ENCODE data around the gene IKZF4.

The IKZF4 gene

DNA sequence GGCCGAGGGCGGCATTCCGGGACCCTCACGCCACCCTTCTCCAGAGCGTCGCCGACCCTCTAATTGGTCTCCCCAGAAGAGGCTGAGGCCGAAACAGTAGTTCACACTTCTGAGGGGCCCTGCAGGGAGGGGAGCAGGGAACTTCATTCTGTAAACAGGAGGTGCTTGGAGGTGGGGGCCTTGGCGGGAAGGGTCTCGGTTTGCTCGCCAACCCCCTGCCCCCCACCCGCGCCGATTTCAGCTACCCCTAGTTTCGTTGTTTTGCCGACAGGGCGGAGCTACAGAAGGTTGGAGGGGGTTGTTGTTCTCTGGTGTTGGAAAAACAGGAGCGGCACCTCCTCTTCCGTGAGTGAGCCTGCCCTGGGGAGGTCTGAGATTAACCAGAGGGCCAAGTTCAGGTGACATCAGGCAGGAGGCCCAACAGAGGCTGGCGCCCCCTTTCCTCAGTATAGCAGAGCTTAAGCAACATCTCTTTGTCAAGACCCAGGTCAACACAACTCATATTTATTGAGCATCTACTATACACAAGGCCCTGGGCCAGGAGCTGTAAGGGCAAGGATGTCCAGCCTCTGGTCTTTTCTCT is 59.8 kb downstream of the IKZF4 start:
- H3K9me3 ChIP-seq (ENCODE audit: control insufficient read depth in 2 of 2, low read length in 2 of 2), result no peaks in the 10 kb centered on the region
- H3K4me3 ChIP-seq (ENCODE audit: low read length in 2 of 2), result peak overlapping the region; percentile 78 to 83
- peaks cover 12 to 15% of the 10 kb centered on the region in 2 donors for H3K36me3 ChIP-seq (ENCODE audit: control insufficient read depth in 2 of 2, insufficient read depth in 2 of 2, low read length in 2 of 2)
- H3K27me3 ChIP-seq (ENCODE audit: control insufficient read depth in 2 of 2, insufficient read depth in 2 of 2, low read length in 2 of 2), result peaks cover 0 to 2% of the 10 kb centered on the region in 2 donors
- H3K27ac ChIP-seq (ENCODE audit: low read depth in 2 of 2, low read length in 2 of 2), result peak overlapping the region; percentile 94 to 98
- H3K9ac ChIP-seq (ENCODE audit: low read depth in 1 of 2, low read length in 2 of 2), result peak overlapping the region; percentile 93 to 96
- peaks cover 18 to 41% of the 10 kb centered on the region in 2 donors for H3K4me1 ChIP-seq (ENCODE audit: control insufficient read depth in 2 of 2, insufficient read depth in 2 of 2, low read length in 2 of 2)

DNA sequence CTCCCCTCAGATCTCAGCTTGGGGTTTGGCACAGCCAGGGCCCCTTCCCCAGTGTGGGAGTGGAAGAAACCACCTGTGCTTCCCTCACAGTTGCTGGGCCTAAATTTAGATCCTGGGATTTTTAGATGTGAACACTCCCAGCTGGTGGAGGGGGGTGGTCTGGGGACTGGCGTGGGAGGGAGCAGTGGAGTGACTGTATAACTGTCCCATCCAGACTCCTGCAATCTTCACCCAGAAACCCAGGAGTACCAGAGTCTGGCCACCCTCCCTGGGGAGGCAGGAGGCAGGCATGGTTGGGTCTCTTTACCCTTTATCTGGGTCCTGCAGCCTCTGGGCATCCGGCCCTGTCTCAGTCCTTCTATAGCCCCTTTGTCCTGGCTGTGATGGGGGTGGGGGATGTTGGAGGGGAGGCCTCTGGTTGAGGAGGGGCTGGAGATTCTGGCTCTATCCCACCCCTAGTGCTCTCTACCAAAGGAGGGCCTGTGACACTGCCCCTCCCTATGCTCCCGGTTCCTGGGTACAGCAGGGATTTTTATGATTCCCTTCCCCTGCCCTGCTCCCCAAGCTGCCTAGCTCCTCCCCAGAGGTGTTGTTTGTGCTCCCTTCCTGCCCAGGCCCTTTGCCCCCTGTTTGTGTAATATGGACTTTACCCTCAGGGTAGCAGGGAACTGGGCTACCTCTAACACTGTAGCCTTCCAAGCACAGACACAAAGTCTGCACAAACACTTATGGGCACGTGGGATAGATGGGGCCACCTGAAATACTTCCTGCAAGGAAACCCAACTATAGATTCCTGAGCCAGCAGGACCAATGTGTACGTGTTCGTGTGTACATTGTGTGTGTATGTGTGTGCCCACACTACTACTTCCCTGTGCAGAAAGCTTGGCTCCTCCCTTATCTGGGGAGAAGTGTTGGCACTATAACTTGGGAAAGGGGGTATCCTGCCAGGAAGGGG is 60.8 kb downstream of the IKZF4 start:
- H3K4me3 ChIP-seq (ENCODE audit: low read length in 2 of 2), result peak overlapping the region; percentile 78 to 83
- H3K4me1 ChIP-seq (ENCODE audit: control insufficient read depth in 2 of 2, insufficient read depth in 2 of 2, low read length in 2 of 2), result peaks cover 26 to 49% of the 10 kb centered on the region in 2 donors
- H3K36me3 ChIP-seq (ENCODE audit: control insufficient read depth in 2 of 2, insufficient read depth in 2 of 2, low read length in 2 of 2), result peaks cover 17 to 20% of the 10 kb centered on the region in 2 donors
- H3K27ac ChIP-seq (ENCODE audit: low read depth in 2 of 2, low read length in 2 of 2), result peak overlapping the region; percentile 94 to 98
- peaks cover 0 to 2% of the 10 kb centered on the region in 2 donors for H3K27me3 ChIP-seq (ENCODE audit: control insufficient read depth in 2 of 2, insufficient read depth in 2 of 2, low read length in 2 of 2)
- H3K9me3 ChIP-seq (ENCODE audit: control insufficient read depth in 2 of 2, low read length in 2 of 2), result no peaks in the 10 kb centered on the region
- H3K9ac ChIP-seq (ENCODE audit: low read depth in 1 of 2, low read length in 2 of 2), result peak overlapping the region; percentile 93 to 96

- Histone ChIP-seq H3K27ac (ENCODE audit: low read depth in 2 of 2, low read length in 2 of 2) (peak overlapping the region; percentile 94 to 98), H3K9me3 (ENCODE audit: control insufficient read depth in 2 of 2, low read length in 2 of 2) (no peaks in the 10 kb centered on the region), H3K9ac (ENCODE audit: low read depth in 1 of 2, low read length in 2 of 2) (peak overlapping the region; percentile 38 to 93), H3K36me3 (ENCODE audit: control insufficient read depth in 2 of 2, insufficient read depth in 2 of 2, low read length in 2 of 2) (peaks cover 19 to 24% of the 10 kb centered on the region in 2 donors), H3K27me3 (ENCODE audit: control insufficient read depth in 2 of 2, insufficient read depth in 2 of 2, low read length in 2 of 2) (peaks cover 0 to 2% of the 10 kb centered on the region in 2 donors), H3K4me3 (ENCODE audit: low read length in 2 of 2) (peak overlapping the region; percentile 78 to 83), H3K4me1 (ENCODE audit: control insufficient read depth in 2 of 2, insufficient read depth in 2 of 2, low read length in 2 of 2) (peaks cover 27 to 56% of the 10 kb centered on the region in 2 donors)
Measured at GRCh38 chr12:56082382-56082781, 61.5 kb downstream of the IKZF4 start.

DNA sequence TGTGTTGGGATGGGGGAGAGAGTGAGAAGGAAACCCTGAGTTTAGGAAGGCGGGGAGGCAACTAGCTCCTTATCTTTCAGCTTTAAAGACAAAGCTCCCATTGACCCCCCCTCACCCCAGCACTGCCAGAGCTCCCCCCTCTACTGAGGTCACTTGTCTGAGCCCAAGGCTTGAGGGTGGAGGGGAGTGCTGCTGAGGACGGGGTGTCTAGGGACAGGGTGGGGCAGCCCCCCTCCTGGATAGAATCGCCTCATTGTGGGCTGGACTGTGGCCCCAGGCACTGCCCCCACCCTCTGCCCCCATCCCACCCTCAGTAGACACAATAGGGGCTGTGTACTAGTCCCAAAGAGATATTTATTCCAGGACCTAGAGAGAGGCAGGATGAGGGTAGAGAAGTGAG is 62.1 kb downstream of the IKZF4 start:
- Histone ChIP-seq H3K4me1 (ENCODE audit: control insufficient read depth in 2 of 2, insufficient read depth in 2 of 2, low read length in 2 of 2) (peaks cover 30 to 59% of the 10 kb centered on the region in 2 donors), H3K9ac (ENCODE audit: low read depth in 1 of 2, low read length in 2 of 2) (peak overlapping the region in 1 of 2 donors; percentile 93), H3K27ac (ENCODE audit: low read depth in 2 of 2, low read length in 2 of 2) (peak overlapping the region; percentile 94 to 98)

GRCh38 chr12:56084958-56085543 is 64.2 kb downstream of the IKZF4 start:
- H3K36me3 ChIP-seq (ENCODE audit: control insufficient read depth in 2 of 2, insufficient read depth in 2 of 2, low read length in 2 of 2), result peaks cover 36 to 38% of the 10 kb centered on the region in 2 donors
- H3K9ac ChIP-seq (ENCODE audit: low read depth in 1 of 2, low read length in 2 of 2), result no peak overlapping the region
- no peak overlapping the region for H3K4me3 ChIP-seq (ENCODE audit: low read length in 2 of 2)
- H3K9me3 ChIP-seq (ENCODE audit: control insufficient read depth in 2 of 2, low read length in 2 of 2), result no peaks in the 10 kb centered on the region
- no peaks in the 10 kb centered on the region for H3K27me3 ChIP-seq (ENCODE audit: control insufficient read depth in 2 of 2, insufficient read depth in 2 of 2, low read length in 2 of 2)
- H3K4me1 ChIP-seq (ENCODE audit: control insufficient read depth in 2 of 2, insufficient read depth in 2 of 2, low read length in 2 of 2), result peaks cover 30 to 47% of the 10 kb centered on the region in 2 donors
- peak overlapping the region; percentile 10 to 24 for H3K27ac ChIP-seq (ENCODE audit: low read depth in 2 of 2, low read length in 2 of 2)

More for the DNA sequence above, 62.1 kb downstream of the IKZF4 start:
- Histone ChIP-seq H3K27me3 (ENCODE audit: control insufficient read depth in 2 of 2, insufficient read depth in 2 of 2, low read length in 2 of 2) (peaks cover 0 to 2% of the 10 kb centered on the region in 2 donors), H3K36me3 (ENCODE audit: control insufficient read depth in 2 of 2, insufficient read depth in 2 of 2, low read length in 2 of 2) (peaks cover 25 to 28% of the 10 kb centered on the region in 2 donors), H3K9me3 (ENCODE audit: control insufficient read depth in 2 of 2, low read length in 2 of 2) (no peaks in the 10 kb centered on the region), H3K4me3 (ENCODE audit: low read length in 2 of 2) (peak overlapping the region; percentile 78 to 83)

GRCh38 chr12:56086096-56086495 is 65.3 kb downstream of the IKZF4 start:
- peaks cover 26 to 43% of the 10 kb centered on the region in 2 donors for H3K4me1 ChIP-seq (ENCODE audit: control insufficient read depth in 2 of 2, insufficient read depth in 2 of 2, low read length in 2 of 2)
- H3K36me3 ChIP-seq (ENCODE audit: control insufficient read depth in 2 of 2, insufficient read depth in 2 of 2, low read length in 2 of 2), result peaks cover 38 to 41% of the 10 kb centered on the region in 2 donors
- H3K9me3 ChIP-seq (ENCODE audit: control insufficient read depth in 2 of 2, low read length in 2 of 2), result no peaks in the 10 kb centered on the region
- no peak overlapping the region for H3K9ac ChIP-seq (ENCODE audit: low read depth in 1 of 2, low read length in 2 of 2)
- H3K4me3 ChIP-seq (ENCODE audit: low read length in 2 of 2), result no peak overlapping the region
- H3K27me3 ChIP-seq (ENCODE audit: control insufficient read depth in 2 of 2, insufficient read depth in 2 of 2, low read length in 2 of 2), result no peaks in the 10 kb centered on the region
- H3K27ac ChIP-seq (ENCODE audit: low read depth in 2 of 2, low read length in 2 of 2), result peak overlapping the region; percentile 76 to 79

GRCh38 chr12:56086608-56087007 is 65.8 kb downstream of the IKZF4 start:
- Histone ChIP-seq H3K9ac (ENCODE audit: low read depth in 1 of 2, low read length in 2 of 2) (peak overlapping the region in 1 of 2 donors; percentile 7), H3K27me3 (ENCODE audit: control insufficient read depth in 2 of 2, insufficient read depth in 2 of 2, low read length in 2 of 2) (no peaks in the 10 kb centered on the region), H3K9me3 (ENCODE audit: control insufficient read depth in 2 of 2, low read length in 2 of 2) (no peaks in the 10 kb centered on the region), H3K36me3 (ENCODE audit: control insufficient read depth in 2 of 2, insufficient read depth in 2 of 2, low read length in 2 of 2) (peaks cover 41 to 44% of the 10 kb centered on the region in 2 donors), H3K27ac (ENCODE audit: low read depth in 2 of 2, low read length in 2 of 2) (peak overlapping the region; percentile 76 to 79), H3K4me3 (ENCODE audit: low read length in 2 of 2) (no peak overlapping the region), H3K4me1 (ENCODE audit: control insufficient read depth in 2 of 2, insufficient read depth in 2 of 2, low read length in 2 of 2) (peaks cover 22 to 40% of the 10 kb centered on the region in 2 donors)

- peaks cover 22 to 38% of the 10 kb centered on the region in 2 donors for H3K4me1 ChIP-seq (ENCODE audit: control insufficient read depth in 2 of 2, insufficient read depth in 2 of 2, low read length in 2 of 2)
- no peaks in the 10 kb centered on the region for H3K9me3 ChIP-seq (ENCODE audit: control insufficient read depth in 2 of 2, low read length in 2 of 2)
- H3K9ac ChIP-seq (ENCODE audit: low read depth in 1 of 2, low read length in 2 of 2), result peak overlapping the region in 1 of 2 donors; percentile 41
- peaks cover 43 to 44% of the 10 kb centered on the region in 2 donors for H3K36me3 ChIP-seq (ENCODE audit: control insufficient read depth in 2 of 2, insufficient read depth in 2 of 2, low read length in 2 of 2)
- no peaks in the 10 kb centered on the region for H3K27me3 ChIP-seq (ENCODE audit: control insufficient read depth in 2 of 2, insufficient read depth in 2 of 2, low read length in 2 of 2)
- peak overlapping the region; percentile 76 to 79 for H3K27ac ChIP-seq (ENCODE audit: low read depth in 2 of 2, low read length in 2 of 2)
- H3K4me3 ChIP-seq (ENCODE audit: low read length in 2 of 2), result peak overlapping the region; percentile 11 to 37
Measured at GRCh38 chr12:56087220-56087619, 66.4 kb downstream of the IKZF4 start.

All from mucosa of rectum (tissue), 2 donors.